Measurements from ENCODE around the gene CACHD1.
"Not testable (repeated sequence)": the region's sequence is repeated elsewhere in the genome, so short reads cannot be mapped to it uniquely, and the experiment has no call there.

CACHD1 gene

DNA sequence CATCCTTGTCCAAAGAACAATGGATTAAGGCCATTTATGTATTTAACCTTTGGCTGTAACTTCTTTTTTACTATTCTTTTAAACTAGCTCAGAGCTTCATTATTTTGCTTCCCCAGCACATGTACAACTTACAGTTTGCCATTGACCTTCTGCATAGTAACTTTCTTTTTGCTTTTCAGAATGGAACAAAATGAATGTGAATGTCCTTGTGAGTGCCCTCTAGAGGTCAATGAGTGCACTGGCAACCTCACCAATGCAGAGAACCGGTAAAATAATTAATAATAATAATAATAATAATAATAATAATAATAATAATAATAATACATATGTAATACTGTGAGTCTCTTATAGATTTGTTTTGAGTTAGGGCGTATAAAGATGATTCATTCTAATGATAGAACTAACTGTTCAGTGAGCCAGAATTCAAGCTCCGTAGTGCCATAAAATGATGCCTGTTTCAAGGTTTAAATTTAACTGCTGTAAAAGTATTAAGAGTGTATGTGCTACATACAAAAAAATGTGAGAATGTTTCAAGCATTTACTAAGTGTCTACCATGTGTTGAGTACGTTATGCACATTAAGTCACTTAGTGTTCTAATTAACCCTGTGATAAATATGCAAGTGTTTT is 205.9 kb downstream of the CACHD1 start:
- DNase-seq: no peak

DNA sequence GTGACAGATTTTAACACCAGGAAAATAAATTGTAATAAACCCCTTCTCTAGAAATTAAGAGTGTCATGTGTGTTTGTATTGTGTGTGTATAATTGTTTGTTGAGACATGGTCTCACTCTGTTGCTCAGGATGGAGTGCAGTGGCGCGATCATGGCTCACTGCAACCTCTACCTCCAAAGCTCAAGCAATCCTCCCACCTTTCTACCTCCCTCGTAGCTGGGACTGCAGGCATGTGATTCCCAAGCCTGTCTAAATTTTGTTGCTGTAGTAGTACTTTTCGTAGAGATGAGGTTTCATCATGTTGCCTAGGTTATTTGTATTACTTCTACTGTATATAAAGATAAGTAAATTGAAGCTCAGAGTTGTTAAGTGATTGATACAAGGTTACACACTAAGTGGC is 206.5 kb downstream of the CACHD1 start:
- no peak for DNase-seq

DNA sequence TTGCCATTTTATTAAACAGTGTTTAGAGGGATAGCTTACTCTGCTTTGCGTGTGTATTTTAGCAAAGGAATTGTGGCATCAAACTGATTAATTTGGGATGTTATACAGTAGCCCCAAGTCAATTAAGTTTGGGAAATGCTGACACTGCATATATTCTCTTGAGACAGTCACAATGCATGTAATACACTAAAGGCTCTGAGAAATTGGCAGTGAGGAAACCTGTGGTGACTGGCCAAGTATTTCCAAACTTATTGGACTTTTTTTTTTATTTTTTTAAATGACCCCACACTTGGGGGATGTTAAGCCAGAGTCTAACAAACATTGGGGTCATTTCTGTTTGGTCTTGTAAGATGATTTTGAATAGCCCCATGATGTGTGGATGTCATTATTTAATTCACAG is 207.6 kb downstream of the CACHD1 start:
- DNase-seq: no peak

DNA sequence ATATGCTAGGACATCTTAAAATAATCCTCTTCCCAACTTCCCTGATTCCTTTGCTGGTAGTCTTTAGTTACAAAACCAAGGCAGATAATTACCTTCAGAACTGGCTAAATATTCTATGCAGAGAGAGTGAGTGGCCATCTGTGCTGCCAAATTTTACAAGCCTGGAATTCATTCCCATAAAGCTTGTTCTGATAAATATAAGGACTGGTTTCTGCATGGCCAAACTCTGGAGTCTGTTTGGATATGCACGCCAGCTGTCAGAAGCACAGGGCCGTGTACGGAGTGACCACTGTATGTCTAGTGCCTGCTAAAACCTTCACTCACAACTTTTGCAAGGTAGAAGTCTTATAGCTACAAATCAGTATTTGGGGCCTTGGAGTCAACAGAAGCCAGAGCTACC is 208.4 kb downstream of the CACHD1 start:
- DNase-seq: no peak

DNA sequence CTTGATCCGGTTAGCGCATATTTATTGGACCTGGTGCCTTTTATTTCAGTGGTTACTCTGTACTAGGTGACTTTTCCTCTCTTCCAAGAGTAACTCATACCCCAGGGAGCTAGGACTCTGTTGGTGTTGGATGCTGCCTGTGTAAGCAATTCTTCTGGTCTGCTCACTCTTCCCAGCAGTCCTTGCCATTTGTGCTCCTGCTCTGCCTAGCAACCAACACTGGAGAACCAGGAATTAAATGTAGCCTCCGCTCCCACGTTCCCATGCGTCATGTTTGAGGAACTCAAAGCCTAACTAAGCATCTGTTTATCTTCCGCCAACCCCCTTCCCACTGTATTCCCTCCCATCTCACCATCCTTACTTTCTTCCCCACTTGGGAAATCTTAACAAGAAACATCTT is 209.2 kb downstream of the CACHD1 start:
- no peak for DNase-seq

DNA sequence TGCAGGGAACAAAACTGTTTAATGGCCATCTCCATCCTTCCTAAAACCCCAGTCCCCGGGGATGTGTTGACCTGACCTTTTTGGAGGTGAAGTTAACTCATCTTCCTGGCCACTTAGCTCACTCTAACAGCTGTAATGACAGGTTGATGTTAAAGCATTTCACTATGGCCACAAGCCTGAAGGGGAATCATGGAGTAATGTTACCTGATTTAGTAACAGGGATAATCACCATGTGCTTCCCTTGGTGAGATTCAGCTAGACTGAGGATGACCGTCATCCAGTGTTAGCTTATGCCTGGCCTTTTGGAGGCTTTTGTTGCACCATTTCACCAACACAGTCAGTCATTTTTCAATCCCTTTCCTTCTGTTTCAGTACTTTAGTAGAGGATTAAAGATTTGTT is 210.7 kb downstream of the CACHD1 start:
- DNase-seq: no peak

DNA sequence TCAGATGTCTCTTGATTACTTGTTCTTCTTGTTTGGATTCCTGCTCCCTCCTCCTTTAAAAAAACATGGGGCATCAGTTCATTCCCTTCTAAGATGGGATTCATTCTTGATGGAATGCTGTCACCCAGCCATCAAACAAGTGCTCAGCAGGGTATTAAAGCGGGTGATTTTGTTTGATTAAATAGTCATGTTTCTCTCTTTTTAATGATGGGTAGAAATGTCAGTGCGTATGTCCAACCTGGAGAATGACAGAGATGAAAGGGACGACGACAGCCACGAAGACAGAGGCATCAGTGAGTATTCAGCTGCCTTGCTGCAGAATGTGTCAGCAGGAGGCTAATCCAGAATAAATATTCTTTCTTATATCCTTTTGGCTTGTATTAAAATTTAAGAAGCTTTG is 211.1 kb downstream of the CACHD1 start:
- DNase-seq: no peak

DNA sequence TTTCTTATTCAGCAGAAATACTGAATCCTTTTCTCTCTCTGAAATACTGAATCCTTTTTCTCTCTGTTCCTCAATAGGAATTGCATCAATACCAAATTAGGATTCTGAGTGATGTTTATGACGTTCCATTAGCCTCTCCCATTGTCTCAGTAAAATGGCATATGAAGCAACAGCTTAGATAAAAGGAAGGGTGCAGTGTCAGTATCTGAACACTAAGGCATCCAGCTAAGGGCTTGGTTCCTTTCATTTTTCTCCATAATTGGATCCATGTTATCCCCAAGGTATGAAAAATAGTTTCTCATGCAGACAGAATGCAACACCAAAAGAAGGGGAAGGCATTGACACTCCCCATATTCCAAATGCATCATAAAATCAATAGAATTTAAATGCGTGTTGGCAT is 213.5 kb downstream of the CACHD1 start:
- DNase-seq: no peak

DNA sequence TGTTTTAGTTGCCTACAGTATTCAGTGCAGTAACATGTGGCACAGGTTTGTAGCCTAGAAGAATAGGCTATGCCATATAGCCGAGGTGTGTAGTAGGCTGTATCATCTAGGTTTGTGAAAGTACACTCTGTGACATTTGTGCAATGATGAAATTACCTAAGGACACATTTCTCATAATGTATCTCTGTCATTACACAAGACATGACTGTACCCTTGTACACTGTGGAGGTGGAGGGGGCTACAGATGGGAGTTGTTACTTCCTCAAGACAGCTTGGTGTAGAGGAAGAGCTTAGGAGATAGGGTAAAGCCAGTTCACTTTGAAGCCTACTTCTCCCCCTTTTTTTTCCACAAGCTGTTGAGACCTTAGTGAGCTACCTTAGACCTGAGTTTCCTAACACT is 215.3 kb downstream of the CACHD1 start:
- DNase-seq: no peak

DNA sequence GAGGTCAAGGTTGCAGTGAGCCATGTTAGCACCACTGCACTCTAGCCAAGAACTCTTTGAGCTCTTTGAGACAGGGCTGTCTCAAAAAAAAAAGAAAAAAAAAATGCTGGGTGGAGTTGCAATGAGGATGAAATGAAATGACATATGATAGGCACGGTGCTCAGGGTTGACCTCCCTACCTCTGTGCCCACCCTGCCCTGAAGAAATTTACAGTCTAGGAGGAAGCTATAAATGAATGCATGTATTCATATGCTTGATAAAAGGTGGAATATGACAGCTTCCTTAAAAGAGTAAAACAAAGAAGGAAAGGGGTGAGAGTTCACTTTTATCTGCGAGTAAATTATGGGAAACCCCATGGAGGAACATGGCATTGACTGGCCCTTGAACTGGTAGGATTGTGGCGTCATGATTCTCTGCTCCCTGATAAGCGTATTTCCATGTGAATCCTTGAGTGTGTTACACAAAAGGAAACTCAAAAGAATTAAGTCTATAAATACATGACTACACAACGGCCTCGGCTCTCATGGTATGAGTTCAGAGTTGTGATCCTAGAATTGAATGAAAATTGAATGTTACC is 215.9 kb downstream of the CACHD1 start:
- DNase-seq: no peak

DNA sequence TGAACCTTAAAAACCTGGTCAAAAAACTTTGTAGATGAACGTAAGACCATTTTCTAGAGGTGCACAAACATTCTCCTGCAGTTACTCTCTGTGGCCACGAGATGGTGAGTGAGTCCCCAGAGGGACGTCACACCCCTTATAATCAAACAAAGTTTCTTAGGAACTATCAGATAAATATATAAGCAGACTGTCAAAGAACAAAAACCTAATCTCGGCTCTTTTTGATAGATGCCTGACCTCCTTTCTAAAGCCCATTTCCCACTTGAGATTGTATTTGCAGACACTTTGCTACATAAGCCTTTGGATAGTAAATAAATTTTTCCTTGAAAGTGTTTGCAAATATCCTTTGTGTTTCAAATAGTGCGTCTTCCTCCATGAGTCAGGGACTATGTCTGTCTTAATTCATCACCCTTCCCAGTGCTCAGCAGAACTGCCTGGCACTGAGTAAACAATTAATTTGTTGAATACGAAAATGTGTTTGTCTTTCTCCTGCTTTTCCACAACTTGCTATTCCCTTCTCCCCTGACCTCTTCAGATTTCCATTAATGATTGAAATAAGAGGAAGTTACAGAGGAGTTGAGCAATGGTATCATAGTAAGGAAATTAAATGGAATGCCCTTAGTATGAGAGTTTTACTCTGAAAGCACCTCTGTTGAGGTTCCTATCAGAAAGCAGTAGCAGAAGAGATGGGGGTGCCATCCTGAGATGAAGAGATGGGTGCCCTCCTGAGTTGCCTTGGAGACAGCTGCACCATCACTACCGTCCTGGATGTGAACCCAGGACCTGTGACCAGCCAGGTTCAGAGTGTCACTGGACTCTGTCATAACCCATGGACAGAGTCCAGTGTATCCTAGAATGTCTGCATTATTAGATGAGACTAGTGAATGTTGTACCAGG is 217.1 kb downstream of the CACHD1 start:
- DNase-seq: no peak

DNA sequence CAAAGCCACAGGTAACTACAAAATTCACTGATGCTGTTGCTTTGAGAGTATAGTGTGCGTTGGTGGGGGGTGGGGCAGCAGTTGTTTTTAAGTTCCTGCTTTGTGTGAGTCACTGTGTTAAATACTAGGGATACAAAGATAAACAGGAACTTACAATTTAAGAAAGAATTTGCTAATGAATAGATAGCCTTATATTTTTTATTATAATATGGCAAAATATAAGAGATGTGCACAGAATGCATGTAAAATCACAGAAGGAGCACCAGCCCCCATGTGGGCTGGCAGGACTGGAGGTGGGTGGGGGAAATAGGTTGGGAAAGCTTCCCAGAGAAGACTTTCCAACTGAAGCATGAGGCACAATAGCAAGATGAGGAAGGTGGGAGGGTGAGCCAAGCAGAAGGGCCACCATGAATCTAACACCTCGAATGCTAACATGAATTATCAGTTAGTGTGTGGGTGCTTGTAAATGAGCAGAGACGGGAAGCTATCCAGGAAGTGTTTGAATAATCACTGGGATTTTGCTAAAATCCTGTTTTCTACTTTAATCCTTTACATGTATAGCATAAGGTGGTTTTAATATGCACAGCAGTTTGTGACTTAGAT is 217.9 kb downstream of the CACHD1 start:
- no peak for DNase-seq

DNA sequence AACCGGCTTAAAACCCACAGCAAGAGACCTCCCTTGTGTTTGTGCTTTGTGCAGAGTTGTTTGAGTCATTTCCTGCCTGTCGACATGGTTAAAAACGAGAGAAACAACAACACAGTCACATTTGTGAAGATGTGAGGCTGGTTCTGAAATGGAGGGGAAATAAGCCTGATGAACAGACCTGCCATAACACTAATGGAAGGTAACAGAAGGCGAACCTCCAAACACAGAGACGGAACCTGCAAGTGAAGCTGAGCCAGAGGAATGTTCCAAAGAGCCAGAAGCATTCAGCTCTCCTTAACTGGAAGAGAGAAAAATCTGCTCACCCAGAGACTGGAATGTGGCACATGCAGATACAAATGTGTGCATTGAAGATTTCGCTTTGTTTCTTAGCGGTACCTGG is 221.7 kb downstream of the CACHD1 start:
- DNase-seq: no peak

DNA sequence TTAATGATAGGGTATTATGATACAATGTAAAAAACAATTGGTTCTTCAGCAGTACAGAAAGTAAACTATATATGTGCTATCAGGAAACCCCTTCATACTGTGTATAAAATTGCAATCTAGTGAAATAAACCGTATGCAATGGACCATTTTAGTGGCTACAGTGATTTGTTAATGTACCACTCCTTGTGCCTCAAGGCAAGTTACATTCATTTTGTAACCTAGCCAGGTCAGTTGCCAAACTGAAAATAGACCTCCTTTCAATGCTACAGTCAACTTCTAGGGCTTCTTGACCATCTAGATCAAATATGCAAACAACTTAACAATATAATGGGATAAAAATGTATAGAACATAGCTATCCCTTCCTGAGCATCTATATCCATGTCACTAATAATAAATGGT is 223.0 kb downstream of the CACHD1 start:
- no peak for DNase-seq

DNA sequence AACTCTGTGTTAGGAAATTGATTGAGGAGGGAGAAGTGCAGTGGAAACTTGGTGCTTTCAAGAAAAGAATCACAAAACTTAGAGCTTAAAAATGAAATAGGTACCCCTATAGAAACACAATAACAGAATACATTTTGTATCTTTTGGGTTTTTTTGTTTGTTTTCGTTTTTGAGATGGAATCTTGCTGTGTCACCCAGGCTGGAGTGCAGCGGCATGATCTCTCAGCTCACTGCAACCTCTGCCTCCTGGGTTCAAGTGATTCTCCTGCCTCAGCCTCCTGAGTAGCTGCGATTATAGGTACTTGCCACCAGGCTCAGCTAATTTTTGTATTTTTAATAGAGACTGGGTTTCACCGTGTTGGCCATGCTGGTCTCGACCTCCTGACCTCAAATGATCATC is 223.5 kb downstream of the CACHD1 start:
- no peak for DNase-seq

DNA sequence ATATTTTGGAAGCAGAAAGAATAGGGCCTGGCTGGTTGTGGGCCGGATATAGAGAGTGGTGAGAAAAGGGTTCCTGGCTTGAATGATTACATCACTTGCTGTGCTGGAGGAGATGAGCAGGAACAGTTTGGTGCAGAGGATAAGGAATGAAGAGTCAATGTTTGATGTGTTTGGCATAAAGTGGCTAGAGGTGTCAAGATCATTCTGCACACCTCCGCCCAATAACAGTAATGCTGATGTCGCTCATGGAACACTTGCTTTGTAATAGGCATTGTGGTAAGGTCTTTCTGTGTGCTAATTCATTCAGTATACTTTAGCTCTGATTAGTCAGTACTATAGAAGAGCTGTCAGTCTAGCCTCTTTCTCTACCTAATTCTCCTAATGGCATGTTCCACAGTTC is 226.9 kb downstream of the CACHD1 start:
- no peak for DNase-seq

DNA sequence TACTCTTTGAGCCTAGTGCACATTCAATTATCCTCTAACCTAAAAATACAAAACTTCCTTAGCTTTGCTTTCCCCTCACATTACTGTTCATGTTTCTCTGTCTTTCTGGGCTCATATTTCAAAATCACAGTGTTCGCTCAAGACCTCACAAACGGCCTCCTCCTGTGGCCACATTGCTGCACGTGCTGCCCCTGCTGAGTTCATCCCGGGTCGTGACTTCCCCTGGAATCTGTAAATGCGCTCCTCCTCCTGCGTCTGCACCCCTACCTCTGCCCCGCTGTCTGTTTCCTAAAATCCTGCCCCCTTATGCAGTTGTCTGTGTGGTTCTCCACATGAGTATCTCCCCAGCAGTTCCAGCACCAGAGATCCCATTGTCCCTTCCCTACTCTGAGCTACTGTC is 229.4 kb downstream of the CACHD1 start:
- no peak for DNase-seq

DNA sequence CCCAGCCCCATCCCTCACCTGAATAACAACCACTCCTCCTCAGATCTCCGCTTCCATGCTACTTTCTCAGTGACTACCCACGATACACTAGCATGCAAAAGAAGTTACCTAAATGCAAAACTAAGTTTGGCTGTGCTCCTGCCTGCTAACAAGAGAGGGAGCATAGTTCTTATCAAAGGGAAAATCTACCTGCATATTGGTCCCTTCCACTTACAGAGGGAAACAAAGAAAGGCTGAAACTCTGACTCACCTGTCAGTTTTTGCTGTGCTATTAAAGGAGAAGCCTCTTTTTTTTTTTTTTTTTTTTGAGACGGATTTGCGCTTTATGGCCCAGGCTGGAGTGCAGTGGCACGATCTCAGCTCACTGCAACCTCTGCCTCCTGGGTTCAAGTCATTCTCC is 231.1 kb downstream of the CACHD1 start:
- no peak for DNase-seq

DNA sequence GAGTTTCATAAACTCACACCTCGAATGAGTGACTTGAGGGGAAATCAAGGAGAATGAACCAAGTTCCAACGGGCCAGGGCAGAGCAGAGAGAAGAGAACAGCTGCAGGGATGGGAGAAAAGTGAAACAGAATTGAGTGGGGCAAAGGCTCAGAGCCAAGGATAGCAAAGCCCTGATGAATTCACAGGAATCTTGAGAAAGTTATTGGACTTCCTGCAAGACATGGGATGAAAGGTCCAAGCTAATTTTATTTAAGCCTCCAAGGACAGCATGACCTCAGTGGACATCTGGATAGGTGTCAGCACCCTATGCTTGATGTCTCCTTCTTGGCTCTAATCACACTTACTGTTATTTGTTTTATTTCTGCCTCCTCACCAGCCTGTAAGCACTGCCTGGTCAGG is 232.0 kb downstream of the CACHD1 start:
- DNase-seq: no peak

DNA sequence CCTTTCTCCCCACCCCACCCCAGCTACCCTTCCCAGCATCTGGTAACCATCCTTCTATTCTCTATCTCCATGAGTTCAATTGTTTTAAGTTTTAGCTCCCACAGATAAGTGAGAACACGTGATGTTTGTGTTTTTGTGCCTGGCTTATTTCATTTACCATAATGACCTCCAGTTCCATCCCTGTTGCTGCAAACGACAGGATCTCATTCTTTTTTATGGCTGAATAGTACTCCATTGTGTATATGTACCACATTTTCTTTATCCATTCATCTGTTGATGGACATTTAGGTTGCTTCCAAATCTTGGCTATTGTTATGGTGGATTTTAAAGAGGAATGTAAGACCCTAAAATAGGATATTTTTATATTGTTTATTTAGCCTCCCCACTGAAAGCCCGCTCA is 232.7 kb downstream of the CACHD1 start:
- DNase-seq: not testable (repeated sequence)

DNA sequence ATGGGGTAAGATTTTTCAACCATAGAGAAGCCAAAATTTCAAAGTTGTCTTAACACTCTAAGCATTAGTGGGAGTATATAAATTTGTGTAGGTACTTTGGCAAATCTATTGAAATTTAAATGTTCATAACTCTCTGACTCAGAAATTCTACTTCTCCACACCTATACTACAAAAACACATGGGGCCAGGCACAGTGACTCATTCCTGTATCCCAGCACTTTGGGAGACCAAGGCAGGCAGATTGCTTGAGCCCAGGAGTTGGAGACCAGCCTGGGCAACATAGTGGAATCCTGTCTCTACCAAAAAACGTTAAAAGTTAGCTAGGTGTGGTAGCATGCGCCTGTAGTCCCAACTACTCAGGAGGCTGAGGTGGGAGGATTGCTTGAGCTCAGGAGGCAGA is 233.7 kb downstream of the CACHD1 start:
- DNase-seq: no peak

DNA sequence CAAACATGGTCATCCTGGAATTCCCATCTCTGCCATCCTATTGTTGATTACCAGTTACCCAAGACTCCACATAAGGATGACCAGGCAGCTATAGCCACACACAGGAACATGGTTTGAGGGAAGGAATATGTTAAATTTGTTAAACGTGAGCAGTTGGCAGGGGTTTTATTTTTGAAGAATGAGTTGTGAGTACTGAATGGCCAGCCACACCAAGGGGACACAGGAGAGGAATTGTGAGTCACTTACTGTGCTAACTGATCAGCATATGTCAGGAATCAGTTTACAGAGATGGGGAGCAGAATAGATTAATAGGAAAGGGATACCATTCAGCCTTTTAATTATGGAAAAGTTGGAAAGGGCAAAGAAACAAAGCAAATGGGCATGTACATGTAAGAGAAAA is 235.7 kb downstream of the CACHD1 start:
- no peak for DNase-seq

DNA sequence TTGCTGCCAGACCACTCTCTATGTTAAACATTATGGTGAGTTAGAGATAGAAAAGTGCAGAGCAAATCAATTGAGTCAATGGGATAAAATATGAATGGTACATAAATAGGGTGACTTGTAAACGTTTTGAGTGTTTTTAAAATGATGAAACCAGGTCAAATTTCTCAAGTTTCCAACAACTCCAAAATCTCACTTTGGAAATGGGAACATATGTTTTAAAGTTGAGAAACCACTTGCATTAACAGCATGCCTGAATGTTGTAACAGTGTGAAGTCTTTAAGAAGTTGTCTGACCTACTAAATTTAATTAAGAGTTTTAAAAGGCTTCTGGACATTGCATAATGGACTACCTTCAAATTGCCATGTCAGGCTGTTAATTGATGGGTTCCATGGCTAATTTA is 241.3 kb downstream of the CACHD1 start:
- no peak for DNase-seq

DNA sequence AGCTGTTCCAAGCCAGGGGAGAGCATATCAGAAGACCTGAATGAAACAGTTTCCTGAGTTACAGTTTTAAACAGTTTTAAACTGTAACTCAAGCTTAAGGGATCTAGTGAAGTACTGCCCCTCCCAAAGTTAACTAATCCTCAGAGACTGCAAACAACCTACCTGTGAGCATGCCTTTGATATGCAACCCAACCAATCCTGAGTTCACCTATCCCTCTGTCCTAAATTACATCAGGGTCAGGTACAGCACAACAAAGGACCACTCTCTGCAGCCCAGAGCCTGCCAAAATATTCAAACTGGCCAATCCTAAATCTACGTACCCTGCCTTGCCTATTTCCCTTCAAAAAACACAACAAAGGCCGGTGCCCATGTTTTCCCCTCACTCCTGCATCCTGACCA is 242.1 kb downstream of the CACHD1 start:
- DNase-seq: no peak

All from NK-92 treated with Interleukin-12 subunit alpha and Interleukin-12 subunit beta, amount 100 ng/mL, for 24 hours (cell line).